ENCODE results near the gene ERI3. TPM values are rescaled to one million over a fixed set of nuclear protein-coding genes. Genes with fewer than 3 reads are reported as not detected.

Gene ERI3
- total and polyA plus RNA-seq, 5 donors from 2014 or later = 27.6 to 39.8 (median 34.6) TPM

DNA sequence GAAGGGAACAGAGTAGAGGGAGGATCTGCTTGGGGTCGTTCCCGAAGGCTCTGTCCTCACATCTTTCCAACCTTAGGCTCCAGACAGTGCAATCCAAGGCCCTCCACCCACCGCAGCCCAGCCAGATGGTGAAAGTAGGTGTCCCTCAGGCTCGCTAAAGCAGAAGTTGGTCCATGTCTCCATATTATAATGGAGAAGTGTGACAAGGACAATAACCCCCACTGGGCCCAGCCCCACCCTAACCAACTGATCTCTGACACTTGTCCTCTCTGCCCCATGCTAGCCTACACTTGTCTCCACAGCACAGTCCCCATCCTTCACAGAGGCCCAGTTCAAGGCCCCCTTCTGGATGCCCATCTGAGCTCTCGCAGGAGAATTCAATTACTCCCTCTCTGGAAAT lies 93.1 kb downstream of the ERI3 start:
- Histone ChIP-seq H3K4me3 (ENCODE audit: low read depth, low read length) (no peak overlapping the region), H3K9me3 (ENCODE audit: control insufficient read depth in 2 of 2, low read length in 2 of 2) (no peaks in the 10 kb centered on the region), H3K36me3 (ENCODE audit: control insufficient read depth, insufficient read depth, low read length) (no peaks in the 10 kb centered on the region), H3K4me1 (ENCODE audit: control insufficient read depth, insufficient read depth, low read length, poor library complexity, severe bottlenecking) (no peaks in the 10 kb centered on the region), H3K27me3 (ENCODE audit: control insufficient read depth, insufficient read depth, low read length) (no peaks in the 10 kb centered on the region), H3K27ac (ENCODE audit: insufficient read depth, low read length, poor library complexity, severe bottlenecking) (no peak overlapping the region)
- DNase-seq (no peak), ATAC-seq (ENCODE audit: low read depth in 2 of 2) (no peak)
- H3K4me3 Mint-ChIP-seq = no peak overlapping the region
- H3K4me1 Mint-ChIP-seq = peaks cover 6 to 42% (median 12%) of the 10 kb centered on the region in 4 donors
- H3K27me3 Mint-ChIP-seq = no peaks in the 10 kb centered on the region
- peak overlapping the region in 2 of 3 donors; percentile 14 to 43 for H3K27ac Mint-ChIP-seq
- no peaks in the 10 kb centered on the region for H3K9me3 Mint-ChIP-seq
- peaks cover 16% of the 10 kb centered on the region for H3K36me3 Mint-ChIP-seq

DNA sequence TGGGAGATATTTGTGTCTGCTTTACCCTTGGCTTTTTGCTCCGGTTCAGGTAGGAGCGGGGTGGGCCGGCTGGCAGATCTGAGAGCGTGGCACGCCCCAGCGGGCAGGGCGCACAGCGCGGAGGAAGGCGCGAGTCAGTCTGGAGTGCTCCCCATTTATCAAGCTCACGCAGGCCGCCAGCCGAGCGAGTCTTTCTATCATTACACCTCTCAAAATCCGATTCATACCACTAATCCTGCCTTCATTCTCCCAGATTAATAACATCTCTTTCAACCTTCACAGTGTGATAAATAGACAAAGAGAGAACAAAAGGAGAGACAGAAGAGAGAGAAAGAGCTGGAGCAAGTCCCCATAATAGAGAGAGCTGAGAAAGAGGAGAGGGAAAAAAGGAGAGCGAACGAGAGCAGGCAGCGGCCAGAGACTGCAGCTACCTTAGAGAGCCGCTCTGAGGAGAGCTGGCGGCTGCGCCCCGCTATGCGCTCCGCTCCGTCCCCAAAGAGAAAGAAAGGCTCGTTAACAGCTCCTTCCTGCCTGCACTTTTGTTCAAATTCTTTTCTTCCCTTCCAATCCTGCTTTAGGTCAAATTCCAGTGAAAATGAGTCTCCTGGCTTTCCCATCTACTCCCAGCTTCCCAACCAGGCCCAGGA lies 93.8 kb downstream of the ERI3 start:
- Histone ChIP-seq H3K4me3 (ENCODE audit: low read depth, low read length) (no peak overlapping the region), H3K27ac (ENCODE audit: insufficient read depth, low read length, poor library complexity, severe bottlenecking) (no peak overlapping the region), H3K9me3 (ENCODE audit: control insufficient read depth in 2 of 2, low read length in 2 of 2) (no peaks in the 10 kb centered on the region), H3K4me1 (ENCODE audit: control insufficient read depth, insufficient read depth, low read length, poor library complexity, severe bottlenecking) (no peaks in the 10 kb centered on the region), H3K27me3 (ENCODE audit: control insufficient read depth, insufficient read depth, low read length) (no peaks in the 10 kb centered on the region), H3K36me3 (ENCODE audit: control insufficient read depth, insufficient read depth, low read length) (no peaks in the 10 kb centered on the region)
- peak overlapping the region; percentile 5 to 52 (median 14) for H3K27ac Mint-ChIP-seq
- no peak for ATAC-seq (ENCODE audit: low read depth in 2 of 2)
- no peak for DNase-seq
- H3K4me3 Mint-ChIP-seq = no peak overlapping the region
- H3K36me3 Mint-ChIP-seq = peaks cover 17% of the 10 kb centered on the region
- no peaks in the 10 kb centered on the region for H3K27me3 Mint-ChIP-seq
- peaks cover 6 to 42% (median 11%) of the 10 kb centered on the region in 4 donors for H3K4me1 Mint-ChIP-seq
- no peaks in the 10 kb centered on the region for H3K9me3 Mint-ChIP-seq

DNA sequence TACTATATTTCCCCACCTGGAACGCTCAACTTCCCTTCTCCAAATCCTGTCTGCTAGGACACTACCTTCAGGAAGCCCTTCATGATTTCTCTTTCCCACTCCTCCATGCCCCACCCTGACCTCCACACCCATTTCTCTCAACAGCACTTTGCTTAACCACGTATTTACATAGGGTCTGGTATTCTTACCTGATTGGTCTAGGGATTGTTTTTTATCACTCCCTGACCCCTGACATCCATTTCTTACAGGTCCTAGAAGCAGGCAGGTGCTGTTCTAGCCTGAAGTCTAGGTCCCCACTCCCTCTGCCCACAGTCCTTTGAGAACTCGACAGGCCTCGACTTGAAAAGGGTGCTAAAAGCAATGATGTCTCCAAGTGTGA lies 94.3 kb downstream of the ERI3 start:
- Histone ChIP-seq H3K36me3 (ENCODE audit: control insufficient read depth, insufficient read depth, low read length) (no peaks in the 10 kb centered on the region), H3K4me1 (ENCODE audit: control insufficient read depth, insufficient read depth, low read length, poor library complexity, severe bottlenecking) (no peaks in the 10 kb centered on the region), H3K27me3 (ENCODE audit: control insufficient read depth, insufficient read depth, low read length) (no peaks in the 10 kb centered on the region), H3K27ac (ENCODE audit: insufficient read depth, low read length, poor library complexity, severe bottlenecking) (no peak overlapping the region), H3K4me3 (ENCODE audit: low read depth, low read length) (no peak overlapping the region), H3K9me3 (ENCODE audit: control insufficient read depth in 2 of 2, low read length in 2 of 2) (no peaks in the 10 kb centered on the region)
- peaks cover 17% of the 10 kb centered on the region for H3K36me3 Mint-ChIP-seq
- no peaks in the 10 kb centered on the region for H3K27me3 Mint-ChIP-seq
- peak overlapping the region in 1 of 4 donors; percentile 76 for H3K4me3 Mint-ChIP-seq
- H3K27ac Mint-ChIP-seq = no peak overlapping the region
- H3K9me3 Mint-ChIP-seq = no peaks in the 10 kb centered on the region
- DNase-seq (peak in 1 of 3 donors; percentile 35), ATAC-seq (ENCODE audit: low read depth in 2 of 2) (no peak)
- peaks cover 6 to 42% (median 11%) of the 10 kb centered on the region in 4 donors for H3K4me1 Mint-ChIP-seq

GRCh38 chr1:44259090-44259489 lies 96.0 kb downstream of the ERI3 start:
- Mint-ChIP-seq H3K27ac (peak overlapping the region in 1 of 3 donors; percentile 56), H3K27me3 (no peaks in the 10 kb centered on the region), H3K4me3 (no peak overlapping the region), H3K36me3 (peaks cover 14% of the 10 kb centered on the region), H3K9me3 (no peaks in the 10 kb centered on the region), H3K4me1 (peaks cover 6 to 27% (median 8%) of the 10 kb centered on the region in 4 donors)
- Histone ChIP-seq H3K27me3 (ENCODE audit: control insufficient read depth, insufficient read depth, low read length) (no peaks in the 10 kb centered on the region), H3K9me3 (ENCODE audit: control insufficient read depth in 2 of 2, low read length in 2 of 2) (no peaks in the 10 kb centered on the region), H3K4me3 (ENCODE audit: low read depth, low read length) (no peak overlapping the region), H3K4me1 (ENCODE audit: control insufficient read depth, insufficient read depth, low read length, poor library complexity, severe bottlenecking) (no peaks in the 10 kb centered on the region), H3K36me3 (ENCODE audit: control insufficient read depth, insufficient read depth, low read length) (no peaks in the 10 kb centered on the region), H3K27ac (ENCODE audit: insufficient read depth, low read length, poor library complexity, severe bottlenecking) (no peak overlapping the region)
- no peak for ATAC-seq (ENCODE audit: low read depth in 2 of 2)
- DNase-seq = no peak

DNA sequence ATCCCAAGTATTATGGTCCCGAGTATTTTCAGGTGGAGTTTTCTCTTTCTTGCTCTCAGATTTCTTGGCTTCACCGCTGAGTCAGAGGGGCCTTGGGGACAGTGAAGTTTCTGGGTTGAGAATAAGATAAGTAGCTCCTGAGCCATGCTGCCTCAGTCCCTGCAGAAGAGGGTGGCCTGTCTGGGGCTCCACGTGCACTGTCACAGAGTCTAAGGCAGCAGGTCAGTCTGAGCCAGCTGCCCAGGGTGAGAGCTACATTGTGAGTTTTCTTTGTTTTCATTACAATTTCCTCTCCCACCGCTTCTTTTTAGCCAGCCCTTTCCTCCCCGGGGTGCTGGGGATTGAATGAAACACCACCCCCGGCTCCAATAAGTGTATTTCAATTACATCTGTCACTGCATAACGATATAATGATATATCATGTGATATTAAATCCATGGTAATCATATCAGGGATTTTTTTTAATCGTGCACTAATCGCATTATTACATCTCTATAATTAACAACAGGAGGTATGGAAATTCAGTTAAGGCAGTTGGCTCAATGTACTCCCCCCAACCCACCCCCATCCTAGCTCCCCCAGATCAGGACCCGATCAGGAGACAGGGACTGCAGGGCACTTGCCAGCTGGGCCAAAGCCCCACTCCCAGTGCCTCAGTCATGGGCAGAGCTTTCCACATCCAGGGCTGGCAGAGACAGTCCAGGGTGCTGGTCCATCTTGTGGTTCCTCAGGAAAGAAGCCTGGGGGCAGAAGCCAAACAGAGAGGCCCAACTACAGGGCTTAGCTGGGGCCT lies 98.1 kb downstream of the ERI3 start:
- DNase-seq = no peak
- Mint-ChIP-seq H3K27ac (no peak overlapping the region), H3K4me1 (peaks cover 2 to 9% (median 6%) of the 10 kb centered on the region in 4 donors), H3K36me3 (peaks cover 10% of the 10 kb centered on the region), H3K9me3 (no peaks in the 10 kb centered on the region), H3K4me3 (no peak overlapping the region), H3K27me3 (no peaks in the 10 kb centered on the region)
- no peaks in the 10 kb centered on the region for H3K36me3 ChIP-seq (ENCODE audit: control insufficient read depth, insufficient read depth, low read length)
- no peaks in the 10 kb centered on the region for H3K4me1 ChIP-seq (ENCODE audit: control insufficient read depth, insufficient read depth, low read length, poor library complexity, severe bottlenecking)
- ATAC-seq (ENCODE audit: low read depth in 2 of 2) = no peak
- H3K4me3 ChIP-seq (ENCODE audit: low read depth, low read length) = no peak overlapping the region
- H3K27ac ChIP-seq (ENCODE audit: insufficient read depth, low read length, poor library complexity, severe bottlenecking) = no peak overlapping the region
- H3K9me3 ChIP-seq (ENCODE audit: control insufficient read depth in 2 of 2, low read length in 2 of 2) = no peaks in the 10 kb centered on the region
- no peaks in the 10 kb centered on the region for H3K27me3 ChIP-seq (ENCODE audit: control insufficient read depth, insufficient read depth, low read length)

- ATAC-seq (ENCODE audit: low read depth in 2 of 2) = no peak
- Histone ChIP-seq H3K27me3 (ENCODE audit: control insufficient read depth, insufficient read depth, low read length) (no peaks in the 10 kb centered on the region), H3K27ac (ENCODE audit: insufficient read depth, low read length, poor library complexity, severe bottlenecking) (no peak overlapping the region), H3K9me3 (ENCODE audit: control insufficient read depth in 2 of 2, low read length in 2 of 2) (no peaks in the 10 kb centered on the region), H3K4me3 (ENCODE audit: low read depth, low read length) (no peak overlapping the region), H3K4me1 (ENCODE audit: control insufficient read depth, insufficient read depth, low read length, poor library complexity, severe bottlenecking) (no peaks in the 10 kb centered on the region), H3K36me3 (ENCODE audit: control insufficient read depth, insufficient read depth, low read length) (no peaks in the 10 kb centered on the region)
- Mint-ChIP-seq H3K4me3 (no peak overlapping the region), H3K27me3 (no peaks in the 10 kb centered on the region), H3K4me1 (peaks cover 0 to 5% (median 0%) of the 10 kb centered on the region in 4 donors), H3K9me3 (no peaks in the 10 kb centered on the region), H3K27ac (no peak overlapping the region), H3K36me3 (peaks cover 16% of the 10 kb centered on the region)
- no peak for DNase-seq
Measured at GRCh38 chr1:44254392-44254910, 100.6 kb downstream of the ERI3 start.

GRCh38 chr1:44251989-44252671 lies 102.9 kb downstream of the ERI3 start:
- Mint-ChIP-seq H3K4me3 (no peak overlapping the region), H3K4me1 (peaks cover 0 to 5% (median 0%) of the 10 kb centered on the region in 4 donors), H3K27me3 (no peaks in the 10 kb centered on the region), H3K36me3 (peaks cover 14% of the 10 kb centered on the region), H3K27ac (no peak overlapping the region), H3K9me3 (no peaks in the 10 kb centered on the region)
- Histone ChIP-seq H3K4me1 (ENCODE audit: control insufficient read depth, insufficient read depth, low read length, poor library complexity, severe bottlenecking) (no peaks in the 10 kb centered on the region), H3K27me3 (ENCODE audit: control insufficient read depth, insufficient read depth, low read length) (no peaks in the 10 kb centered on the region), H3K9me3 (ENCODE audit: control insufficient read depth in 2 of 2, low read length in 2 of 2) (no peaks in the 10 kb centered on the region), H3K4me3 (ENCODE audit: low read depth, low read length) (no peak overlapping the region), H3K27ac (ENCODE audit: insufficient read depth, low read length, poor library complexity, severe bottlenecking) (no peak overlapping the region), H3K36me3 (ENCODE audit: control insufficient read depth, insufficient read depth, low read length) (peaks cover 5% of the 10 kb centered on the region)
- DNase-seq (no peak), ATAC-seq (ENCODE audit: low read depth in 2 of 2) (no peak)
